ENCODE results near the gene GABRB3.

- TF ChIP-seq CTCF (IDR thresholded peaks at IDR 0.05) (no peak), EZH2 (IDR thresholded peaks at IDR 0.05; ENCODE audit: borderline replicate concordance, insufficient read depth, low read depth, low read length, poor library complexity, severe bottlenecking) (no peak)
Measured at GRCh38 chr15:26504009-26504408, 268.9 kb downstream of the GABRB3 start.

All from B cell (primary cell).